GM21786 (cell line): ENCODE data around the gene YWHAE.
"Not testable (repeated sequence)": the region's sequence is repeated elsewhere in the genome, so short reads cannot be mapped to it uniquely, and the experiment has no call there.

Experiments
- ATAC-seq: cut with Tn5 transposase; IDR thresholded peaks from one replicate; pipeline ENCODE4 v1.9.1; 2021; ENCODE audit not compliant: unreplicated experiment

YWHAE gene

DNA sequence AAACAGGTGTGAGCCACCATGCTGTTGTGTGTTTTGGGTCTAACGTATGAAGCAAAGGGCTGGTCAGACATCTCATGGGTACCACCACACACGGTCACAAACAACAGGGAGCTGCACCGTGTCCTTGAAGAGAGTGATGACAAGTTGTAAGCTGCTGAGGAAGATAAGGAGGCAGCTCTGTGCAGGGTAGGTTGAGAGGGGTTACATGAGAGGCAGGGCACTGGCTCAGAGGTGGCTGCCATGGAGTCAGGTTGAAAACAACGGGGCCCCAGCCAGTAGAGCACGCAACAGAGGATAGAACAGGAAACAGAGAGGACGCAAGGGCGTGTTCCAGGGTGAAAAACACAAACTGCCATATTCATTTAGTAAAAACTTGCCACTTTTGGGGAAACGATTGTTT lies 68.3 kb downstream of the YWHAE start:
- no peak for ATAC-seq

DNA sequence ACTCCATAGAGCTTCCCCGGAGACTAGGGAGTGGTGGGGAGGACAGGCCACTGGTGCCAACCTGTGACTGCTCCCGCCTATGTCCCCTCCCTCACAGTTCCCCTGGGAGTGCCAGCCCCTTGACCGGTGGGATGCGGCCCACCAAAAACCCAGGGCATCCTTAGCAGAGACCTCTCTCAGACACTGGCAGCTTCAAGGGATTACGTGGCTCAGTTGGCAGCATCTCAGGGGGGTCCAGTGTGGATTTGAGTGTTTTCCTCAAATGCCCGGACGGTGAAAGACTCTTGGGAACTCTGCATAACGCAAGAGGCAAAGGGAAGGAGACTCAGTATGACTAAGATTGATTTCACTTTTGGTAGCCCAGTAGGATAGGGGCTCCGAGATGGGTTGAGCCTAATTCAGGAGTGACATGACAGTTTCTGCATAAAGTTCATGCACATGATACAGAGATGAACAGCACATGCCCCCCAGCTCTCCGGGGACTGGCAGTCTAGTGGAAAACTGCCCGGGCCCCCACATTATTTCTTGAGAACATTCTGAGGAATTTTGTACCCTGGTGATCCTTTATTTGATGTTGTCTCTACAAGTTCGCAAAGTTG lies 70.2 kb downstream of the YWHAE start:
- ATAC-seq, result no peak

DNA sequence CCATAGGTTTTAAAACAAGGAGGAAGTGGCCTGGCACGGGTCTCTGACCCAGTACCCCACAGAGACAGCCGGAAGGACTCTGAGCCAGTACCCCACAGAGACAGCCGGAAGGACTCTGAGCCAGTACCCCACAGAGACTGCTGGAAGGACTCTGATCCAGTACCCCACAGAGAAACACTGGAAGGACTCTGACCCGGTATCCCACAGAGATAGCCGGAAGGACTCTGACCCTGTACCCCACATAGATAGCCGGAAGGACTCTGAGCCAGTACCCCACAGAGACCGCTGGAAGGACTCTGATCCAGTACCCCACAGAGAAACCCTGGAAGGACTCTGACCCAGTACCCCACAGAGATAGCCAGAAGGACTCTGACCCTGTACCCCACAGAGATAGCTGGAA lies 71.6 kb downstream of the YWHAE start:
- ATAC-seq, result no peak

DNA sequence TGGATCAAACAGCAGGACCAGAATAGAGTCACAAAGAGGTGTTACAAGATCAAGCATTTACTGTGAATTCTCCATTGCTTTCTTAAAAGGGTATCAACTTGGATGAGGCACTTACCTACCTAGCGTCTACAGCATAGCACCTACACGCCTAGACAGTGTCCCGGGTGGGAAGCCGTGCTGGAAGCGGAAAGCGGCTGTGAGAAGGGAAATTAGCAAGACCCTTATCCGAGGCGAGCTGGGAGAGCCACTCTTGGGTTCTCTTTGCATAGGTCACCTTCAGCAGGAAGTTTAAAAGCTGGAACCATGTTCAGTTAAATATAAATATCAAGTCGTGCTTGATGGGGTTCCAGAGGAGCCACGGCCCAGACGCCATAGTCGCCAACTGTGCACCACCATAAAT lies 74.3 kb downstream of the YWHAE start:
- no peak for ATAC-seq

DNA sequence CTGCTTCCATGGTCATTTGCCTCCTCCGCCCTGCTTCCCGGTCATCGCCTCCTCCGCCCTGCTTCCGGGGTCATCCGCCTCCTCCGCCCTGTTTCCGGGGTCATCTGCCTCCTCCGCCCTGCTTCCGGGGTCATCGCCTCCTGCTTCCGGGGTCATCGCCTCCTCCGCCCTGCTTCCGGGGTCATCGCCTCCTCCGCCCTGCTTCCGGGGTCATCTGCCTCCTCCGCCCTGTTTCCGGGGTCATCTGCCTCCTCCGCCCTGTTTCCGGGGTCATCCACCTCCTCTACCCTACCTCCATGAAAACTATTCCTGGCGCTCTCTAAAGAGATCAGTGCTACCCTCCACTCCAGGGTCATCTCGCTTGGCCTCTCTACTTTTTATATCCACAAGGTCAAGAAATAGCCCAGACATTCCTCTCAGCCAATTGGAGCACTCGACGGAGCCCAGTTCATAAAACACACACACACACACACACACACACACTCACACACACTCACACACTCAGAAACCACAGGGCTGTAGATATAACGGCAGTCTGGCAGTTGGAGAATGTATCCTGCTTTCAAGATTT lies 75.7 kb downstream of the YWHAE start:
- no peak for ATAC-seq

DNA sequence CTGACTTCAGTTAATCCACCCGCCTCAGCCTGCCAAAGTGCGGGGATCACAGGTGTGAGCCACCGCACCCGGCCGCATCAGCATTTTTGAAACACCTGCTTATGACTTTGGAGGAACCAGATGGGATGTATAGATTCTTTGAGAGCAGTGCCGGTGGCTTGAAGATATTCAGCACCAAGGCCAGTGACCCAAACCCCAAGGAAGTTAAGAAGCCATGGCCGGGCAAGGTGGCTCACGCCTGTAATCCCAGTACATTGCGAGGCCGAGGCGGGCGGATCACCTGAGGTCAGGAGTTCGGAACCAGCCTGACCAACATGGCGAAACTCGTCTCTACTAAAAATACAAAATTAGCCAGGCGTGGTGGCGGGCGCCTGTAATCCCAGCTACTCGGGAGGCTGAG lies 76.7 kb downstream of the YWHAE start:
- ATAC-seq, result no peak

DNA sequence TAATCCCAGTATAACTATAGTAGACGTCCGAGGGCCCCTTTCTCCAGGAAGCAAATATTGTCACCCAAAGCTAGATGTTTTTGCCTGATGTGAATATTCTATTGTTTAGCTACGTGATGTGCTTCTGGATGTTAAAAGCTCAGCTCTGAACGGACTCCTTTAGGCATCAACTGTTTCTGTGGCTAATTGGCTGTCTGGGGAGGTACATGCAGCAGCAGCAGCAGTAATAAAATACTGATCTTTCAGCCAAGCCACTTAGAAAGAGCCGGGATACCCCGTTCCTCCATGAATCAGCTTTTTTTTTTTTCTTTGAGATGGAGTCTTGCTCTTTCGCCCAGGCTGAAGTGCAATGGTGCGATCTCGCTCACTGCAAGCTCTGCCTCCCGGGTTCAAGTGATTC lies 77.5 kb downstream of the YWHAE start:
- ATAC-seq, result no peak

DNA sequence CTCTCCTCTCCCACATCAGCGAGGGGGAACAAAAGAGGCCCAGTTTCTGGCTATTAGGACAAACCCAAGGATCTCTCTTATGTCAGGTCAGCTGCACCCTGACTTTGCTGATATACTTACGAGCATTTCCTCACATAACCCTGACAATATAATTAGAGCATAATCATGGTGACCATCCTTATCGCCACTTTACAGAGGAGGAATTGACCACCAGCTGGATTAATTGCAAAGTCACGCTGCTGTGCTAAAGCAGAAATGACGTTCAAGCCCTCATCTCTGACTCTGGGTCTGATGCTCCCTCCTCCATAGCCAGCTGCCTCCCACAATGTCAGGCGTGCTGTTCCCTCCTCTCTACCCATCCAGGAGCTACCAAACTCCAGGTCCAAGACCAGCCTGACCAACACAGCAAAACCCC lies 78.0 kb downstream of the YWHAE start:
- ATAC-seq, result no peak

DNA sequence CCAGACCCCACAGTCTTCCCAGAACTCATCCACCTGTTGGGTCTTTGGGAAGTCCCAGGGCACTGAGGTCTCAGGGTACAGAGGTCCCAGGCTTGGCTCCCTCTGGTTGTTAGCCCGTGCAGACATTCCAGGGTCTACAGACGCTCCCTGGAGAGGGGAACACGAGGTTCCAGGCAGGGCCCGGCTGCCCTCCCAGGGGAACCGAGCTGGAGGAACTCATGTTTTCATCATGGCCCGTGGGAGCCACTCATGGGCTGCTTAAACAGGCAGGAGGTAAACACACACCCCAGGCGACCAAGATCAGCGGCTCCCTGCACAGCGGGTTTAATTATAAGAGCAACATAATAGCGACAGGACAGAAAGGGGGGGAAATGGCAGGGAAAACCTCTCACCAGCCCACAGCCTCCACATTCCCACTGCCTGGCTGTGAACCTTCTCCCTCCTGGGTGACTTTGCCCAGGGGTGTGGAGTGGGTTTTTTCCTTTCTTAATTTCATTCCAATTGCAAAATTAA lies 84.1 kb downstream of the YWHAE start:
- no peak for ATAC-seq

DNA sequence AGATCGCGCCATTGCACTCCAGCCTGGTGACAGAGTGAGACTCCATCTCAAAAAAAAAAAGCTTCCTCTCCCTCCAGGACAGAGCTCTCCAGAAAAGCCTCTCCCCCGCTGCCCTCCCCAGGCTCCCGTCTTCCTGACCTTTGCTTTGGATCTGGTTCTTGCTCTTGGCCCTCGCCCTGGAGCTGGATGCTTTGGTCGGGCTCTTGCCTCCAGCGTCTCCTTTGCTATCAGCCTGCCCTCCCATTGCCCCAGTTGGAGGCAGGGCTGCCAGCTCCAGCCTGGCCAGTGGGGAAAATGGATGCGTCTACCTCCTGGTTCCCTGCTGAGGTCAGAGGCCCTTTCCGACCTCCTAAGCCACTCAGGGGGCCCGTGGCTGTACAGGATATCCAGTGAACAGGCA lies 84.6 kb downstream of the YWHAE start:
- ATAC-seq, result no peak

DNA sequence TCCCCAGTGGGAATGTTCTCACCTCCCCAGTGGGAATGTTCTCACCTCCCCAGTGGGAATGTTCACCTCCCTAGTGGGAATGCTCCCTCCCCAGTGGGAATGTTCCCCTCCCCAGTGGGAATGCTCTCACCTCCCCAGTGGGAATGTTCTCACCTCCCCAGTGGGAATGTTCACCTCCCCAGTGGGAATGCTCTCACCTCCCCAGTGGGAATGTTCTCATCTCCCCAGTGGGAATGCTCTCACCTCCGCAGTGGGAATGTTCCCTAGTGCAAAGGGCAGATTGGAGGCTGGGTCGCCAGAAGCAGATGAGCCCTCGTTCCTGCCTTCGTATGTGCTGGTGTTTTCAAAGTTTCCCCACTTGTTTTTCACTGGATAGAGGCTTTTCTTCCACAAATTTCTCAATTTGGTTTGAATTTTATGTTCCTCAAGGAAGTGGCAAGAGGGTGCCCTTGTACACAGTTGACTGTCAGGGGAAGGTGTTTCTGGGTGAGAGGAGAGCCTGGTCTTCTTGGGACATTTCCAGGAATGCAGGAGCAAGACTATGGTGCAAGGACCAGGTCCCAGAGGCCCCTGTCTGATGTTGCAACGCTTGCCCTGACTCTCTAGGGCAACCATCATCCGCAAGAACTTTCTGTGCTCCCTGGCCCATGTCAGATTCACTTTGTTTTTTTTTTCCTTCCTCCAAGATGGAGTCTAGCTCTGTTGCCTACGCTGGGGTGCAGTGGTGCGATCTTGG lies 86.6 kb downstream of the YWHAE start:
- no peak for ATAC-seq

DNA sequence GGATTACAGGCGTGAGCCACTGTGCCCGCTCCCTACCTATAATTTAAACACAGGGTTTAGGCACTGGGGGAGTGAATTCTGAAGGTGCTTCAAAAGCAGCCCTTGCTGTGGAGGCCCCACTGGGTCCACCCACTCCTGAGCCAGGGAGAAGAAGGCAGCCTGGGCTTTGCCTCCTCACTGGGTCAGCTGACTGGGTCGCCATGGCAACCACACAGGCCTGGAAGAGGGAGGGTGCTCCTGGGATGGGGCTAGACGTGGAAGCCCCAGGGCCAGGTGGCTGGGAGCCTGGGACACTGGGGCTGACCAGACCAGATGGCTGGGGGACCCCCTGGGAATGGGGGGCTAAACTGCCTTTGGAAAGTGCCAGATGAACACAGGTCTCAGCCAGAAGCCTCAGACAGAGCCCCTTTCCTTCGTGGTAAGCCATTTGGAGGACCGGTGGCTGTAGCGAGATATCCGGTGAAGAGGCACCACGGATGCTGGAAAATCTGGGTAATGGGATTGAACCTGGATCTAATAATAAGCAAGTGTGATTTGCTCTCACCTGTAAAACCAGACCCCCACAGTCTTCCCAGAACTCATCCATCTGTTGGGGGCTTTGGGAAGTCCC lies 87.7 kb downstream of the YWHAE start:
- no peak for ATAC-seq

DNA sequence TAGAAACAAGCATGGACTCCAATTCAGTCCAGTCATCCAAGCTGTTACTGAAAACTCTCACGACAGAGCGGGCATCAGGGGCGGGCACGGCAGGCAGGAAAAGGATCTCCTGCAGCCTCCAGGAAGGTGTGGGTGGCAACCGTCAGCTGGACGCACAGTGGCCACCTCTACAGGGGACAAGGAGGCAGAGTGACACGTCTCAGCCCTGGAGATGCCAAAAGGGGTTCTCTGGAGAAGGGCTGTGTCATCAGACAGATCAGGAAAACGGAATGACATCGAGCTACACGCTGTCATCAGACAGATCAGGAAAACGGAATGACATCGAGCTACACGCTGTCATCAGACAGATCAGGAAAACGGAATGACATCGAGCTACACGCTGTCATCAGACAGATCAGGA lies 92.2 kb downstream of the YWHAE start:
- not testable (repeated sequence) for ATAC-seq

DNA sequence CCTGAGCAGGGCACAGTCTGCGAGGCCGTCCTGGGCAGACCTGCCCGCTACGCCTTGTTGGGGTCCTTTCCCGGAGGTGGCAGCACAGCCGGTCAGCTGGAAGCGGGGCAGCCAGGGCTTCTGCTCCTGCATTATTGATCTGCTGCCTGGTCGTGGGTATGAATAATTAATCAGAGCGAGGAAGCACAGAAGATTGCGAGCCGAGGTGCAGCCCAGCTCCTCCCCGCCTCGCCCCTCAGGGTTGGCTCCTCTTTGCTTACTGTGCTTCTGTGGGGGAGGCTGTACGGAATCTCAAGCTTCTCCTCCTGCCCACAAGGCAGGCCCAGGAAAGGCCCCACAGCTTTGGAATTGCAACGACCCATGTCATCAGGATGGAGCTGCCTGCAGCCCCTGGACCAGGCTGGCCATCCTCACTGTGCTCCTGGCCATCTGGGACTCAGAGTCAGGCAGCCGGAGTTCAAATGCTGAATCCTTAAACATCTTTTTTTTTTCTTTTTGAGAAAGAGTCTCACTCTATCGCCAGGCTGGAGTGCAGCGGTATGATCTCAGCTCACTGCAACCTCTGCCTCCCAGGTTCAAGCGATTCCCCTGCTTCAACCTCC lies 95.0 kb downstream of the YWHAE start:
- ATAC-seq, result no peak

DNA sequence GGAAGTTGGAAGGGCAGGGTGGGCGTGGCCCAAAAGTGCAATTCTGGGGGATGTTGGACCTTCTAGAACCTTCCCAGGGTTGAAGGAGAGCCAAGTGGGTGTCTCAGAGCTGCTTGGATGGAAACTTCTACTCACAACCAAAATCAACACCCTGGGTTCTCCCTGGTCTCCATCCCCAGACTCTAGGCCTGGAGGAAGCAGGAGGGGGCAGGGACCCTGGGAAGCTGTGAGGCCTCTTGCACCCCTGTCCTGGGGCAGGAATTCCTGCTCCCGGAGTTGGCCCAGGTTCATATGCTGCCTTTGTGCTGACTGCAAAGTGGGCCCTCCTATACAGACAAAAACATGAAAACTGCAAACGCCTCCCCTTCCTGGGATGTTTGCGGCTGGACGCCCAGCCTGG lies 95.5 kb downstream of the YWHAE start:
- no peak for ATAC-seq

DNA sequence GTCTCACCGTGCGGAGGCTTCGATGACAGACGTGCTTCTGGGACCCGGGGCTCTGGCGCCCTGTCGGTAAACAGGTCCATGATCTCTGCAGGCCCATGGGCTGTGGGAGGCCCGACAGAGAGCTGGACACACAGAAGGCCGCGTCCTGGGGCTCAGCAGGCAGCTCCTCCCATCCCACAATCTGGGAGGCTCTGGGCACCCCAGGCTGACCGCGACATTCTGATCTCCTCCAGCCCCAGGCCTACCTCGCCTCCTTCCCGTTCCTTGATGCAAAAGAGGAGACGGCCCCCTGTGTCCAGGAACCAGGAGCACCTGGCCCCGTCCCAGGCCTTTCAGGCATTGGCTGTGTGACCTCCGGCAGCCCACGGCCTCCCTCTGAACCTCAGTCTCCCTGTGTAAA lies 97.3 kb downstream of the YWHAE start:
- ATAC-seq, result no peak

DNA sequence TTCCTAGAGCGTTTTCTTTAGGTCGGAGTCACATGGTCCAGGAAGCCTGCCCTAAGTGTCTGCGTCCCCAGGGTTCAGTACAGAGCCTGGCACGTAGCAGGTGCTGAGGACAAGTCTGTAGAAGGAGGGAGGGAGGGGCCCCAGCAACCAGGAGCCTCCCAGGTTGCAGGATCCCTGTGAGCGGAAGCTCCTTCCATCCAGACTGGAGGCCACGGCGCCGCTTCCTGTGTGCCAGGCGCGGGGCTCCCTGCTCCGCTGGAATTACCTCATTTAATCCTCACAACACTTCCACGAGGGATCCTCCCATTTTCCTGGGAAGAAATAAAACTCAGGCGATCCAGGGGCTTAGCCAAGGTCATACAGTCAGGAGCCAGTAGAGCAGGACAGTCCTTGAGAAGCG lies 98.5 kb downstream of the YWHAE start:
- ATAC-seq, result no peak

DNA sequence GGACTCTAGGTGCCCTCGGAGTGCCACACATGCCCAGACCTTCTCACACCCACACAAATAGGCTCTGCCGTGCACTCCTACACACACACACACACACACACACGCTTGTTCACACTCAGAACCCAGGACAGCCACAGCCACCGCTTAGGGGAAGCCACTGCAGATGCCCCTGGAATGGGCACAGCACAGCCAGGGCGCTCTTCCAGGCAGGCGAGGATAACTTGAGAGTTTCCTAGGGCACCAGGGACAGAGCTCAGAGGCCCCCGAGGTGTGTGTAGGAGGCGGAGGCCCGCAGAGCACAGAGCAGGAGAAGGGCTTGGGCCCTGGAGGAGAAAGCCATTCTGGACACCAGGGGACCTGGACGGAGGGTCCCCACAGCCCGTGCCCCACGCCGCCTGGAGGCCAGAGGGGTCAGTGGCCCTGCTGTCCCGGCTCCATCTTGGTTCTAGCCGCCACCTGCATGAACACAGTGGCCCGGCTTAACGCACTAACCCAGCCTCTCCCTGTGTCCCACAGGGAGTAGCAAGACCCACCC lies 99.6 kb downstream of the YWHAE start:
- no peak for ATAC-seq

DNA sequence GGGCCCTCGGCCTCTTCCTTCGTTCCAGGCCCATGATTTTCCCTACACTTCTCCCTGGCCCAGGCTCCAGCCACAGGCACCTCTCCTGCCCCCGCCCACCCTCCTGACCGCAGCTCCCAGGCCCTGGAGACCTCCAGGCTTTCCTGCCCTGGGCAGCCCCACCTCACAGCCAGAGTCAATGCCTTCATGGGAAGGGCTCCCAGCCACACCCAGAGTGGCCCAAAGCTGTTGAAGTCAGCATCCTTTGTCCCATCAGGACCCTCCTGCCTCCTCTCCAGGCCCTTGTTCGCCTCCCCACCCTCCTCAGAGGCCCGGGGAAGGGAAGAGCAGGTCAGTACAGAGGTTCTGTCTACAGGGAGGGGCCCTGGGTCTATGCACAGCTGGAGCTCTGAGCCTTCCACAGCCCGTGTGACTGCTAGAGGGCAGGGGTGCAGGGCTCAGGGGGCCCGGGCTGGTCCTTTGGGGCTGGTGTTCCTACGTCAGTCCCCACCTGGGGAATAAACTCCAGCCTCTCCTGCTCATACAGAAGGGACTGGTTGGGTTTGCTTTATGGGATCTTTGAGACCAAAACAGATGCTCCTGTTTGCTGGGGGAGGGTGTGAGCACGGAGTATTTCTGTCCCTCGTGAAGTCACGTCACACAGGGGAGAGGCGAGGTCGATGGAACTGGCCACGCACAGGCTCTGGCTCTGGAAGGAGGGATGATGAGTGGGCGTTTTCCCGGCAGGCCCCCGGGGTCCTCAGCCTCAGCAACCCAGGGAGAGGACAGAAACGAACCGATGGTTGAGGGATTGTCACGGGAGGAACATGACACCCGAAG lies 100.3 kb downstream of the YWHAE start:
- no peak for ATAC-seq

DNA sequence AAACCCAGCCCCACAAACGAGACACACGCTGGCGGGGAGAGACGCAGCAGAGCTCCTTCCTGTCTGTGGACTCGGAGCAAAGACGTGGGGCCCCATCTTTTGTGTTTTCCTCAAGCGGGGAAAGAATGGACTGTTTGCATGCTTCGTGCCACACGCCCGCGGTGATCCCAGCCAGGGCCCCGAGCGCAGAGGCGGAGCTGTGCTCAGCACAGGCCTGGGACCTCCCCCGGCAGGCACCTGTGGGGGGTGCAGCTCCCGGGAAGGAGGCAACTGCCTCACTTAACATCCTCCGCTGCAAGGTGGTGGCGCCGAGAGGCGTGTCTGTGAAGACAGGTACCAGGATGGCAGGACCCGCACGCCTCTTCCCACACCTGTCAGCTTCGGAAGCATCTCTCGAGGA lies 101.4 kb downstream of the YWHAE start:
- ATAC-seq, result no peak
